B cell (primary cell): Measurements from ENCODE around the gene IL1RAPL1.

Experiments
- CTCF ChIP-seq: fragments of 200-600 bp; IDR thresholded peaks from one replicate; pipeline ENCODE4 v1.8.0; 2022; ENCODE audit warnings: antibody characterized with exemption, mild to moderate bottlenecking
- EZH2 ChIP-seq: IDR thresholded peaks from 2 replicates; pipeline ENCODE4 v1.6.1; 2012; ENCODE audit warnings: borderline replicate concordance, low read depth, mild to moderate bottlenecking, moderate library complexity, low read length; ENCODE audit not compliant: insufficient read depth, poor library complexity, severe bottlenecking

- TF ChIP-seq CTCF (no peak), EZH2 (no peak)
Observed at GRCh38 chrX:28757290-28757689, 170.0 kb downstream of the IL1RAPL1 start.
